DMS53 treated with DMSO at 0.1 percent for 48 hours (cell line): Measurements from ENCODE around the gene SLC30A2.

Experiments used
- DNase-seq: peaks from one replicate; lab custom pipeline; 2025; ENCODE audit not compliant: unreplicated experiment; lab: John Stamatoyannopoulos, UW

The SLC30A2 gene

DNA sequence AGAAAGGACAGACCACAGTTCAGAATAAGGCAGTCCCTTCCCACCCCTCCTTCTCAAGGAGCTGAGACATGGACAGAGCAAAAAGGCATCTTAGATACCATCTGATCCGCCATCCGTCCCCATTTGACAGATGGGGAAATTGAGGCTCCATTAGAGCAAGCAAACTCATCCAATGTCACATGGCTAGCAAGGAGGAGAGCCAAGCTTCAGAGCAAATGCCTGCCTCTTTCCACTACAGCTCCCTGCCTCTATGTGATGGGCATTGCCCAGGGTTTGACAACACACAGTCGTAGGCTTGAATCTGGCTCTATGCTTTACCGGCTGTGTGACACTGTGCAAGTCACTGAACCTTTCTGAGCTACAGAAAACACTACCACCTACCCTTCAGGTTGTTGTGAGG, 3.9 kb downstream of the SLC30A2 start:
- DNase-seq = no peak

- no peak for DNase-seq
Observed at GRCh38 chr1:26041401-26041800, 4.5 kb downstream of the SLC30A2 start.

GRCh38 chr1:26038904-26039303, 7.0 kb downstream of the SLC30A2 start:
- DNase-seq = no peak

- DNase-seq = no peak
Observed at GRCh38 chr1:26038477-26038876, 7.4 kb downstream of the SLC30A2 start.

DNA sequence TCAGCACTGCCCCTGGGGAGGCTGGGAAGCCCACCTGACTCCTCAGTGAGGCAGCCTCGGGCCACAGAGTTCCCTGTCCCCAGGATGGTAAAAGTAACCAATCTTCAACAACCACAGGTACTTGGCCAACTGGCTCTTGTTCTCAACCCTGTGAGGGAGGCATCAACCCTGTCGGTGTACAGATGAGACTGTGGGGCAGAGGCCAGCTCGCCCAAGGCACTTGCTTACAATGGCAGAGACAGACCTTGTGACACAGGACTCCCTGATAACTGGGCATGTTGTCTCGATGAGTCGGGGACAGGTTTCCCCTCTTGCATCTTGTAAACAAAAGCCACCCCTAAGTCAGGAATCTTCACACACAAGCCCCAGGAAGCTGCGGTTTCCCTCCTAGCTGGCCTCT, 8.0 kb downstream of the SLC30A2 start:
- DNase-seq = no peak

DNA sequence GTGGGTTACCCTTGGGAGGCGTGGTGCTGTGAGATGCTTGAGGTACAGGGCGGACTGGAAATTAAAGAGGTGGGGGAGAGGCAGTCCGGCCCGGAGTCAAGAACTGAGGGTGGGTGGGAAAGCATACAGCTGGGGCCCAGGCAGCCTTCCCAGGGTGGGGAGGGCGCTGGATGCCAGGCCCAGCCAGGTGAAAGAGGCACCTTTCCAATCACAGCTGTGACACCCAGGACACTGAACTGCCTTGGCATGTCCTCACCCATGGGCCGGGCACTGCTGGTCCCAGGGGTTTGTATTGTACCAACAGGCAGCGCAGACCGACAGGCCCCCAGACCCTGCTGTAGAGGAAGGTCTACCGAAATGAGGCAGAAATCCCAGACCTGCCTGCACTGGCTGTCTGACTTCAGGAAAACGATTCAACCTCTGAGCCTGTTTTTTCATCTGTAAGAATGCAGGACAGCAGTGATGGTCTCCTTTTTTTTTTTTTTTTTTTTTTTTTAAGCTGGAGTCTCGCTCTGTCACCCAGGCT, 9.1 kb downstream of the SLC30A2 start:
- DNase-seq = no peak

DNA sequence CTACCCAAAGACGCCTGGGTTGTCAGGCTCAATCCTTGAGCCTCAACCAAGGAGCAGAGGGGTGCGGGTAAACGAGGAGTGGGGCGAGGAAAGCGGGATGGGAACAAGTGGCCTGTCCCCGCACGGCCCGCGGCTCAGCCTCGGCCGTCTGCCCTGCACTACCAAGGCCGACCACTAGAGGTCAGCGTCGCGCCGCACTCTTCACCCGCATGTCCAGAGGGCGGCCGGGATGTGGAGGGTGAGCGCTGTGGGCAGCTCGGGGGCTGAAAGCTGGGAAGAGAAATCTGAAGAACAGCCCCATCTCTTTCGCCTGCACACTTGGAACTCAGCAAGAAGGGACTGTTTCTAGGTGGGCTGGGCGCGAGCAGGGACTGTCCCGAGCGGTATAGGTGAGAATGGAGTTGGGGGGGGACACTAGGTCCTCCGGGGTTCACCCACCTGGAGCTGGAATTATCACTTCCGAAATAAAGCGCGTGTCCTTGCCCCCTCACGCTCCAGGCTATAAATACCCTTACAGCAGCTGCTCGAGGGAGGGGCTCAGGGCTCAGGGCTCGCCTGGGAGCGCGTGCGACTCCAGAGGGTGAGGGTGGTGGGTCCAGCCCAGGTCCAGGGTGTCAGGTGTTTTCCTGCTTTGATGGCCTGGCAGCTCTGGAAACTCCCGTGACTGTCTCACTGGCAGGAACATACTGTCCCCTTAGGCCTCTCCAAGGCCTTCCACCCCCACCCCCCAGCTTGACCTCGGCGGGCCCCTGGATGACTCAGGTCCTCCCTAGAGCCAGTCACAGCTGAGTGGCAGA, 9.8 kb downstream of the SLC30A2 start:
- peak; percentile 68 for DNase-seq

- peak; percentile 90 for DNase-seq
Observed at GRCh38 chr1:26035203-26035958, 10.5 kb downstream of the SLC30A2 start.

DNA sequence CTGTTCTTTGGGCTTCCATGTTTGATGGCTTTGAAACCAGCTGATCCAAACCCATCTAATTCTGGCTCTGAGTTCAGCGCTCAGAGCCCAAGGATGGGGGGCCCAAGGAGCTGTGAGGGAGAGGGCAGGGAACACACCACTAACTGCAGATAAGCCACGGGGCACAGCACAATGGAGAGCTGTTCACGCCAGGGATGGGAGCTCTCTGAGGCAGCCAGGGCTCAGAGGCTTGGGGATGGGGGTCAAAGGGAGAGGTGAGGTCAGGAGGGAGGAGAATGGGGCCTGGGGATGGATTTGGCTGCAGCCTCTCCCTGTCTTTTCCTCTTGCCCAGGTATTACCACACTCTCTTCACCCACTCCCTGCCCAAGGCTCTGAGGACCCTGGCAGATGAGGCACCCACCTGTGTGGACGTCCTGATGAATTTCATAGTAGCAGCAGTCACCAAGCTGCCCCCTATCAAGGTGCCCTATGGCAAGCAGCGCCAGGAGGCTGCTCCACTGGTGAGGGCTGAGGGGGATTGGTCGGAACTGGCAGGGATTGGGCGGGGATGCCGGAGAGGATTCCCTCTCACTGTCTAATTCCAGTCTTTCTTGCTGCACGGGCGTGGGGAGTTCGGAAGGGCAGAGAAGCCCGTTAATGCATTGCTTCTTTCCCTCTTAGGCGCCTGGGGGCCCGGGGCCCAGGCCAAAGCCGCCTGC, 11.3 kb downstream of the SLC30A2 start:
- DNase-seq = peak; percentile 40

DNA sequence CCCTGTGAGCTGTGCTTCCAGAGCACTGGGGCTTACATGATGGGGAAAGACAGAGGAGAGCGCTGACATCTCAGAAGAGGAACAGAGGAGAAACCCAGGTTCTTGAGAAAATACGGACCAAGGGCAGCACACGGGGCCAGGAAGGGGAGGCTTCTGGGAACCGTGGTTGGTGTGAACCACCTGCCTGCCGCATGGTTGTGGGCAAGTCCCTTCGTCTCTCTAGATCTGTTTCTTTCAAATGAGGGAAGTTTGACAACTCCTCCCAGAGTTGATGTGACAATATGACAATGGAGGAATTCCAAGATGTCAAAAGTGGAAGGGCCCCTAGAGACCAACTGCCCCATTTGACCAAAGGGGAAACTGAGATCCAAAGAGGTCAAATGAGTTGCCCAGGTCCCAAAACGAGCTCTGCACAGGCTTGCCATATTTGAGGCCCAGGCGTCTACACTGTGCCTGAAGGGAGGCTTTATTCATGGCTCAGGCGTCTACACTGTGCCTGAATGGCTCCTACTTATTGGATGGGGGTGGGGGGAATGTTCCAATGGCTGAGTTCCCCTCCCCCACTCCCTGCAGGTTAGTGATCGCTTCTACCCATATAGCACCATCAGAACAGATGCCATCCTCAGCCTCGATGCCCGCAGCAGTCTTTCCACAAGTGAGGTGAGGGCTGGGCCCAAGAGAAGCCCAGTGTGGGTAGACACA, 13.1 kb downstream of the SLC30A2 start:
- DNase-seq = no peak

GRCh38 chr1:26031611-26032220, 14.2 kb downstream of the SLC30A2 start:
- no peak for DNase-seq

GRCh38 chr1:26031196-26031595, 14.7 kb downstream of the SLC30A2 start:
- no peak for DNase-seq

- DNase-seq = no peak
Observed at GRCh38 chr1:26029864-26030481, 15.9 kb downstream of the SLC30A2 start.

DNA sequence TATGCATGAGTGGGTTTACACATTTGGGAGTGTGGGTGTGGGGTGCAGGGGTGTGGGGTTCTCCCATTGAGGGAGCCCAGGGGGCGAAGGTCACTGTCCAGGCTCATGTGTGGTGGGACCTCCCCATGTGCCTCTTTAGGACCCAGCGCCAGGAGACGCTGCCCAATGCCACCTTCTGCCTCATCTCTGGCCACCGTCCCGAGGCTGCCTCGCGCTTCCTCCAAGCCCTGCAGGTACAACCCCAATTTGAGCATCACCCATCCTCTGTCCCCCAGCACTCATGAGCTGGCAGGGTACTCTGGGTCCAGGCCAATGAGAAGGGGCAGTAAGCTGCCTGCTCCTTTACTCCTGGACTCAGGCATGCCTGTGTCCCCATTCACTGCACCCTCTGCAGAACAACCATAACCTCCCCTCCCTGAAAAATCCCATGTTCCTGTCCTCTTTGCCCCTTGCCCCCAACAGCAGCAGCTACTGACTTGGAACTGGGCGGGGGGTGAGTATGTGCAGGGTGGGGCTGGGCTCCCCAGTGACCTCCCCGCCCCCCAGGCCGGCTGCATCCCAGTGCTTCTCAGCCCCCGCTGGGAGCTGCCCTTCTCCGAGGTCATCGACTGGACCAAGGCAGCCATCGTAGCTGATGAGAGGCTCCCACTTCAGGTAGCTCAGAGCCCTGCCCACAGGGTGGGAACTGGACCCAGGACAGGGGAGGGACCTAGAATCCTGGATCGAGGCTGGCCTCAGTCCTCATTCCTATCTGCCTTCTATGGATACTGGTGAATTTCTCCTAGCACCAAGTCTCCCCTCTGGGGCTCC, 16.7 kb downstream of the SLC30A2 start:
- no peak for DNase-seq

DNA sequence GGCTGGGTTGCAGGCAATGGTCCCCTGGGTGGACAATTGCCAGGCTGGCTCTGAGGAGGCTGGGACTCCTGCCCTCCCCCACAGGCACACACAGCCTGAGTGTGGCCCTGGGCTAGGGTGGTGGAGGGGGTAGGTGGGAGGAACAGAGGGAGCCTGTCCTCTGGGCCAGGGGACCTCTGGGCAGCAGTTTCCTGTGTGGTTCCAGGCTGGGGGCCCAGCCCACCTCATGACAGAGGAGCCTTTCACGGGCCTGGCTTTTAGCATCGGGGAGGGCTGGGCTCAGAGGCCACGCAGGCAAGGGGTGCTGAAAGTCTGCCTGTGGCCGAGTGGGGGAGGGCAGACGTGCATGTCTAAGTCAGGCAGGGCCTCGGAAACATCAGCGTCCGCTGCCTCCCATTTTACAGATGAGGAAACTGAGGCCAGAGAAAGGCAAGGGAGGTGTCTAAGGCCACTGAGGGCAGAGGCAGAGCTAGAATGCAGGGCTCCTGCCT, 17.4 kb downstream of the SLC30A2 start:
- no peak for DNase-seq

DNA sequence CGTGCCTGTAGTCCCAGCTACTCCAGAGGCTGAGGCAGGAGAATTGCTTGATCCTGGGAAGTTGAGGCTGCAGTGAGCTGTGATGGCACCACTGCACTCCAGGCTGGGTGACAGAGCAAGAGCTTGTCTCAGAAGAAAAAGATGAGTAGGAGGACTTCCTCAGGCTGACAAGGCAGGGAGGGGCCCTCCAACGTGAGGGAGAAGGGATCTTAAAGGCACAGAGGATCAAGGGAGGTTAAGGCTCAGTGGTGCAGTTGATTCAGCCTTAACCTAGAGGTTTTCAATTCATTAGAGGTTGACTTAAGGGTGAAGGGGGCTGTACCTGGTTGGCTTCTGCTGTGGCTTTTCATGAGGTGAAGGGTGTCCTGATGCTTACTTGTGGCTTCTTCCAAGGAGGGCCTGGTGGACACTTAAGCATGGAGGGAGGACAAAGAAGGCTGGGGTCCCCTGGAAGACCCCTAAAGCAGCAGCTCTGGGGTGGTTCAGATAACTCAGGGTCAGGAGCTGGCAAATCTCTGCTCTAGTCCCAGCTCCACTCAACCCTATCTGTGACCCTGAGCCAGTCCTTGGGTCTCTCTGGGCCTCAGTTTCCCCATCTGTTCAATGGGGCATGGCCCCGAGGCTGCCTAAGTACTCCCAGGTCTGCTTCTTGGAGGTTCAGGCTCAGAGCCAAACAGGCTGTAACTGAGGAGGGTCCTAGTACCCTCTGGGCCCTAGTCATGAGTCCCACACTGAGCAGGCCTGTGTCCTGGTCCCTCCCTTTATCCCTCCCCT, 18.0 kb downstream of the SLC30A2 start:
- DNase-seq = no peak

DNA sequence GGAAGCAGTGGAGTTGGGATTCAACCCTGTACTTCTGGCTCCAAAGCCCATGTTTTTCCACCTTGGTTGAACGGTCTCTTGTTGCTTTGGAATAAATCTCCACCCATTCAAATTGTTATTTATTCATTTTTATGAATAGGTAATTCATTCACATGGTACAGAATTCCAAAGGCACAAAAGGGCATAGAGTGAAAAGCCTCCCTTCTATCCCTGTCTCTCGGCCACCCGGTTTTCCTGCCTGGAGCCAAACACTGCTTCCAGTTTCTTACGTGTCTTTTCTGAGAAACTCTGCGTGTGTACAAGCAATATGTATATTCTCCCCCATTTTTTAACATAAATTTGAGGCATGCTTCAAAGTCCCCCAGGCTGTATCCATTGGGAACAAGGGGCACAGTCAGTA, 20.4 kb downstream of the SLC30A2 start:
- no peak for DNase-seq

GRCh38 chr1:26025060-26025459, 20.9 kb downstream of the SLC30A2 start:
- no peak for DNase-seq
